ENCODE data around the gene EPS8L1. TPM values are rescaled to one million over a fixed set of nuclear protein-coding genes. Genes with fewer than 3 reads are reported as not detected.

EPS8L1 gene
- total RNA-seq, 1 experiment from 2014 or later, result 62.1 TPM

DNA sequence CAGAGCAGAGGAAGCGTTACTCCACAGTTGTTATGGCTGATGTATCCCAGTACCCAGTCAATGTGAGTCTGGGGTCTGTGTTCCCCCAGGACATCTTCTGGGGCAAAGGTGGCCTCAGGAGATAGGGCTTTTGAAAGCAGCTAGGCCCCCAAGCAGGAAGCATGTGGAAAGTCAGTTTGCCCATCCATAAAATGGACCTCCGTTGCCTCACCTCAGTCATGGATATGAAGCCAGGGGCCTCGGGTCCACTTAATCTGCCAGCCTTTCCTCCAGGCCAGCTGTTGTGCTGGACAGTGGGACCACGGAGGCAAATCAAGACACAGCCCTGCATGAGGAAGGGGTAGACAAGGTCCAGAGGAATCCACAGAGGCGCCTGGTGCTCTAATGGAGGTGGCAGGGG is 3.3 kb downstream of the EPS8L1 start:
- ChIA-PET POLR2A (no interaction called here), RAD21 (ENCODE audit: low non-redundant PET in 1 of 2, low total read pairs in 2 of 2, uncharacterized antibody in 2 of 2, unreplicated experiment in 2 of 2) (no interaction called here), CTCF (no interaction called here)
- Histone ChIP-seq H3K27me3 (ENCODE audit: insufficient read depth, low read length) (no peaks in the 10 kb centered on the region), H3K36me3 (ENCODE audit: control insufficient read depth in 1 of 2, insufficient read depth in 2 of 2, low read length in 2 of 2) (0 out of 4 replicates have a peak, but pooled peaks cover 0 to 3% of the 10 kb centered on the region in 2 experiments), H4K20me1 (ENCODE audit: insufficient read depth) (no peaks in the 10 kb centered on the region), H3K27ac (ENCODE audit: low read depth, low read length) (no peak overlapping the region), H3K4me1 (ENCODE audit: control insufficient read depth in 1 of 2, insufficient read depth in 2 of 2, low read length in 2 of 2) (peaks cover 14 to 58% of the 10 kb centered on the region in 2 experiments), H3K4me3 (replicated peaks in 1 of 2; ENCODE audit: low read depth in 1 of 2, low read length in 2 of 2) (peak overlapping the region; percentile 63 to 69; a peak in 3 of 4 replicates), H2AFZ (ENCODE audit: low read depth, low read length, poor library complexity, severe bottlenecking) (no peak overlapping the region), H3K9ac (ENCODE audit: low read length) (no peak overlapping the region), H3K9me2 (ENCODE audit: insufficient read depth) (no peaks in the 10 kb centered on the region), H3K9me3 (ENCODE audit: control insufficient read depth in 1 of 2, insufficient read depth in 1 of 2, low read depth in 1 of 2, low read length in 2 of 2) (no peaks in the 10 kb centered on the region), H3K4me2 (ENCODE audit: low read length) (peak overlapping the region; percentile 92), H3K79me2 (ENCODE audit: insufficient read depth, low read length) (no peaks in the 10 kb centered on the region; the same call in 1 of the 2 replicates)
- ATAC-seq (no peak), DNase-seq (ENCODE audit: low read depth, low spot score) (no peak)
- intact Hi-C loops (cut with micrococcal nuclease), result no loop called here
- TF ChIP-seq CBX3 (IDR thresholded peaks at IDR 0.05; ENCODE audit: low read depth) (no peak), EGR1 (IDR thresholded peaks at IDR 0.05; ENCODE audit: low read depth) (no peak), RAD21 (IDR thresholded peaks at IDR 0.05; ENCODE audit: low read depth) (no peak), FOSL1 (IDR thresholded peaks at IDR 0.05; ENCODE audit: low read depth) (no peak), ATF3 (IDR thresholded peaks at IDR 0.05) (no peak), JUND (IDR thresholded peaks at IDR 0.05) (no peak), SIN3A (IDR thresholded peaks at IDR 0.05; ENCODE audit: low read depth) (no peak), SRF (IDR thresholded peaks at IDR 0.05; ENCODE audit: low read depth) (no peak)
- BruUV-seq (replicated peaks), result no TSS peak

DNA sequence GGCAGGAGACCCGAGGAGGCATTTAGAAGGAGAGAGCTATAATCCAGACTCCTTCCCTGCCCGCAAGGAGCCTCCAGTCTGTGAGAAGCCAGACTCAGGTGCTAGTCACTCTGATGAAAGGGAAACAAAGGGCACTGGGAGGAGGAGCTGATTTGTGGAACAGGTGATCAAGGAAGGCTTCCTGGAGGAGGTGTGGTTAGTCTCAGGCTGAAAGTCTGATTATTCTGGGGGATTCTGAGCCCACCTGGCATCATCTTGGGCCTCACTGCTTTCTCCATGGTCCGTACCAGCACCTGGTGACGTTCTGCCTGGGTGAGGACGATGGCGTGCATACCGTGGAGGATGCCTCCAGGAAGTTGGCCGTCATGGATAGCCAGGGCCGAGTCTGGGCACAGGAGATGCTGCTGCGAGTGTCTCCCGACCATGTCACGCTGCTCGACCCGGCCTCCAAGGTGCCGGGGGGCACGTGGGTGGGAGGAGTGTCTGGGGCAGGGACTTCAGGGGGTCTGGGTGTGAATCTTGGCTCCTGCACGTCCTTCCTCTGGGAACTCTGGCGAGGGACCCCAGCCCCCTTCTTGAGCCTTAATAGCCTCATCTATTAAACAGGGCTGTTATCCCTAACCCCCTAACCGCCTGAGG is 3.9 kb downstream of the EPS8L1 start:
- Histone ChIP-seq H3K9me3 (ENCODE audit: control insufficient read depth in 1 of 2, insufficient read depth in 1 of 2, low read depth in 1 of 2, low read length in 2 of 2) (no peaks in the 10 kb centered on the region), H3K27me3 (ENCODE audit: insufficient read depth, low read length) (no peaks in the 10 kb centered on the region), H3K9me2 (ENCODE audit: insufficient read depth) (no peaks in the 10 kb centered on the region), H3K79me2 (ENCODE audit: insufficient read depth, low read length) (no peaks in the 10 kb centered on the region; the same call in 1 of the 2 replicates), H3K4me3 (replicated peaks in 1 of 2; ENCODE audit: low read depth in 1 of 2, low read length in 2 of 2) (peak overlapping the region; percentile 63 to 69), H3K27ac (ENCODE audit: low read depth, low read length) (peak overlapping the region; percentile 92), H3K9ac (ENCODE audit: low read length) (peak overlapping the region; percentile 79), H4K20me1 (ENCODE audit: insufficient read depth) (no peaks in the 10 kb centered on the region), H3K4me1 (ENCODE audit: control insufficient read depth in 1 of 2, insufficient read depth in 2 of 2, low read length in 2 of 2) (peaks cover 14 to 58% of the 10 kb centered on the region in 2 experiments), H2AFZ (ENCODE audit: low read depth, low read length, poor library complexity, severe bottlenecking) (no peak overlapping the region), H3K4me2 (ENCODE audit: low read length) (peak overlapping the region; percentile 92), H3K36me3 (ENCODE audit: control insufficient read depth in 1 of 2, insufficient read depth in 2 of 2, low read length in 2 of 2) (0 out of 4 replicates have a peak, but pooled peaks cover 0 to 3% of the 10 kb centered on the region in 2 experiments)
- TF ChIP-seq SP1 (IDR thresholded peaks at IDR 0.05; ENCODE audit: low read depth), result no peak
- no peak for DNase-seq (ENCODE audit: low read depth, low spot score)
- ChIA-PET POLR2A (interaction anchor here (0.9 to 1.5 kb wide), 6 partner anchors 9 to 328 kb away, joined by 3 to 10 read pairs (median 4); partner anchors contain the start of genes PPP1R12C, RDH13 and UBE2S), CTCF (interaction anchor here (1.1 to 1.9 kb wide), 3 partner anchors 9 to 67 kb away, joined by 4 to 14 read pairs (median 4); partner anchors contain the start of gene RDH13), RAD21 (ENCODE audit: low non-redundant PET in 1 of 2, low total read pairs in 2 of 2, uncharacterized antibody in 2 of 2, unreplicated experiment in 2 of 2) (interaction anchor here in 1 of 2 experiments (0.6 kb wide), 1 partner anchor 30 kb away, joined by 5 read pairs; no protein-coding TSS in a partner anchor)
- intact Hi-C loops (cut with micrococcal nuclease), result loop anchor here (2.0 to 5.0 kb wide), 2 partner anchors 37 to 78 kb away; partner anchors contain the start of genes PPP1R12C and TNNI3
- ATAC-seq, result no peak
- BruUV-seq (replicated peaks), result TSS peak; percentile 71

Measured in HCT116 (cell line).